ENCODE data around the gene IL12A.

IL12A gene

GRCh38 chr3:160038862-160039562 lies 50.4 kb downstream of the IL12A start:
- H2BK12ac ChIP-seq (ENCODE audit: low read length): no peak overlapping the region
- no peak overlapping the region for H3K4ac ChIP-seq (ENCODE audit: low read depth, low read length)
- no peaks in the 10 kb centered on the region for H3K79me1 ChIP-seq (ENCODE audit: low read length)
- no peak overlapping the region for H4K91ac ChIP-seq (ENCODE audit: low read depth, low read length)
- no peaks in the 10 kb centered on the region for H3K36me3 ChIP-seq (ENCODE audit: control insufficient read depth in 1 of 2, insufficient read depth in 2 of 2, low read length in 2 of 2)
- H3K4me2 ChIP-seq (ENCODE audit: low read length): peak overlapping the region; percentile 51
- no peak for DNase-seq
- no CpG with 5 or more reads among the region's 36 CpGs for WGBS (ENCODE audit: extremely low coverage, insufficient coverage, insufficient read length)
- H3K27me3 ChIP-seq (ENCODE audit: insufficient read depth, low read length): peaks cover 7% of the 10 kb centered on the region
- H3K9ac ChIP-seq (ENCODE audit: low read length): no peak overlapping the region
- H3K4me3 ChIP-seq (ENCODE audit: low read depth, low read length): no peak overlapping the region
- no peak overlapping the region for H4K8ac ChIP-seq (ENCODE audit: low read depth, low read length)
- no peak overlapping the region for H3K27ac ChIP-seq (ENCODE audit: low read depth, low read length)
- no peak overlapping the region for H2AK5ac ChIP-seq (ENCODE audit: low read length)
- H3K23ac ChIP-seq (ENCODE audit: low read length): no peak overlapping the region
- peaks cover 4% of the 10 kb centered on the region for H3K9me3 ChIP-seq (ENCODE audit: insufficient read depth, low read depth, low read length)
- peaks cover 2 to 5% of the 10 kb centered on the region in 2 experiments for H3K4me1 ChIP-seq (ENCODE audit: control insufficient read depth in 1 of 2, insufficient read depth in 2 of 2, low read length in 2 of 2)
- H3K79me2 ChIP-seq (ENCODE audit: control insufficient read depth, insufficient read depth, low read length, poor library complexity): no peaks in the 10 kb centered on the region
- H3K18ac ChIP-seq (ENCODE audit: low read length): no peak overlapping the region
- no peak overlapping the region for H4K12ac ChIP-seq (ENCODE audit: low read depth, low read length)
- no peak overlapping the region for H2BK5ac ChIP-seq (ENCODE audit: low read depth, low read length, poor library complexity)
- H2BK120ac ChIP-seq (ENCODE audit: insufficient read depth, low read length, poor library complexity): no peak overlapping the region
- H3K14ac ChIP-seq (ENCODE audit: low read length): no peak overlapping the region
- H2AFZ ChIP-seq (ENCODE audit: insufficient read depth, low read length, poor library complexity): peak overlapping the region; percentile 50

- no peak overlapping the region for H3K18ac ChIP-seq (ENCODE audit: low read length)
- H3K79me2 ChIP-seq (ENCODE audit: control insufficient read depth, insufficient read depth, low read length, poor library complexity): no peaks in the 10 kb centered on the region
- no peak overlapping the region for H2BK5ac ChIP-seq (ENCODE audit: low read depth, low read length, poor library complexity)
- DNase-seq: no peak
- H3K4me3 ChIP-seq (ENCODE audit: low read depth, low read length): no peak overlapping the region
- peaks cover 4% of the 10 kb centered on the region for H3K9me3 ChIP-seq (ENCODE audit: insufficient read depth, low read depth, low read length)
- no peak overlapping the region for H2BK120ac ChIP-seq (ENCODE audit: insufficient read depth, low read length, poor library complexity)
- H3K4me2 ChIP-seq (ENCODE audit: low read length): no peak overlapping the region
- H4K8ac ChIP-seq (ENCODE audit: low read depth, low read length): no peak overlapping the region
- H3K23ac ChIP-seq (ENCODE audit: low read length): no peak overlapping the region
- WGBS (ENCODE audit: extremely low coverage, insufficient coverage, insufficient read length): no CpG with 5 or more reads among the region's 3 CpGs
- no peak overlapping the region for H3K9ac ChIP-seq (ENCODE audit: low read length)
- H4K12ac ChIP-seq (ENCODE audit: low read depth, low read length): no peak overlapping the region
- H3K14ac ChIP-seq (ENCODE audit: low read length): no peak overlapping the region
- no peaks in the 10 kb centered on the region for H3K36me3 ChIP-seq (ENCODE audit: control insufficient read depth in 1 of 2, insufficient read depth in 2 of 2, low read length in 2 of 2)
- peaks cover 2 to 5% of the 10 kb centered on the region in 2 experiments for H3K4me1 ChIP-seq (ENCODE audit: control insufficient read depth in 1 of 2, insufficient read depth in 2 of 2, low read length in 2 of 2)
- H3K27ac ChIP-seq (ENCODE audit: low read depth, low read length): no peak overlapping the region
- no peak overlapping the region for H2AFZ ChIP-seq (ENCODE audit: insufficient read depth, low read length, poor library complexity)
- peaks cover 7% of the 10 kb centered on the region for H3K27me3 ChIP-seq (ENCODE audit: insufficient read depth, low read length)
- H3K4ac ChIP-seq (ENCODE audit: low read depth, low read length): no peak overlapping the region
- H4K91ac ChIP-seq (ENCODE audit: low read depth, low read length): no peak overlapping the region
- H2AK5ac ChIP-seq (ENCODE audit: low read length): no peak overlapping the region
- H2BK12ac ChIP-seq (ENCODE audit: low read length): no peak overlapping the region
- H3K79me1 ChIP-seq (ENCODE audit: low read length): no peaks in the 10 kb centered on the region
These were observed 51.5 kb downstream of the IL12A start for GRCh38 chr3:160040181-160040580.

- H3K27ac ChIP-seq (ENCODE audit: low read depth, low read length): no peak overlapping the region
- H2AK5ac ChIP-seq (ENCODE audit: low read length): no peak overlapping the region
- no peak overlapping the region for H3K18ac ChIP-seq (ENCODE audit: low read length)
- no peak overlapping the region for H2AFZ ChIP-seq (ENCODE audit: insufficient read depth, low read length, poor library complexity)
- no peak for DNase-seq
- H3K4me2 ChIP-seq (ENCODE audit: low read length): no peak overlapping the region
- no peak overlapping the region for H3K14ac ChIP-seq (ENCODE audit: low read length)
- H3K4ac ChIP-seq (ENCODE audit: low read depth, low read length): no peak overlapping the region
- peaks cover 7% of the 10 kb centered on the region for H3K27me3 ChIP-seq (ENCODE audit: insufficient read depth, low read length)
- H3K79me1 ChIP-seq (ENCODE audit: low read length): no peaks in the 10 kb centered on the region
- no peak overlapping the region for H2BK120ac ChIP-seq (ENCODE audit: insufficient read depth, low read length, poor library complexity)
- H4K8ac ChIP-seq (ENCODE audit: low read depth, low read length): no peak overlapping the region
- no CpG with 5 or more reads among the region's 1 CpG for WGBS (ENCODE audit: extremely low coverage, insufficient coverage, insufficient read length)
- H4K91ac ChIP-seq (ENCODE audit: low read depth, low read length): no peak overlapping the region
- no peaks in the 10 kb centered on the region for H3K36me3 ChIP-seq (ENCODE audit: control insufficient read depth in 1 of 2, insufficient read depth in 2 of 2, low read length in 2 of 2)
- peaks cover 4% of the 10 kb centered on the region for H3K9me3 ChIP-seq (ENCODE audit: insufficient read depth, low read depth, low read length)
- no peak overlapping the region for H3K23ac ChIP-seq (ENCODE audit: low read length)
- no peaks in the 10 kb centered on the region for H3K79me2 ChIP-seq (ENCODE audit: control insufficient read depth, insufficient read depth, low read length, poor library complexity)
- peaks cover 2 to 5% of the 10 kb centered on the region in 2 experiments for H3K4me1 ChIP-seq (ENCODE audit: control insufficient read depth in 1 of 2, insufficient read depth in 2 of 2, low read length in 2 of 2)
- H3K9ac ChIP-seq (ENCODE audit: low read length): no peak overlapping the region
- no peak overlapping the region for H2BK5ac ChIP-seq (ENCODE audit: low read depth, low read length, poor library complexity)
- no peak overlapping the region for H3K4me3 ChIP-seq (ENCODE audit: low read depth, low read length)
- no peak overlapping the region for H4K12ac ChIP-seq (ENCODE audit: low read depth, low read length)
- H2BK12ac ChIP-seq (ENCODE audit: low read length): no peak overlapping the region
These were observed 52.8 kb downstream of the IL12A start for GRCh38 chr3:160041465-160041864.

GRCh38 chr3:160044121-160044520 lies 55.5 kb downstream of the IL12A start:
- no peaks in the 10 kb centered on the region for H3K79me1 ChIP-seq (ENCODE audit: low read length)
- H3K4me3 ChIP-seq (ENCODE audit: low read depth, low read length): no peak overlapping the region
- H3K27ac ChIP-seq (ENCODE audit: low read depth, low read length): no peak overlapping the region
- no peak overlapping the region for H4K91ac ChIP-seq (ENCODE audit: low read depth, low read length)
- H3K9me3 ChIP-seq (ENCODE audit: insufficient read depth, low read depth, low read length): peaks cover 4% of the 10 kb centered on the region
- no peak overlapping the region for H4K8ac ChIP-seq (ENCODE audit: low read depth, low read length)
- no peak overlapping the region for H2AFZ ChIP-seq (ENCODE audit: insufficient read depth, low read length, poor library complexity)
- H3K4ac ChIP-seq (ENCODE audit: low read depth, low read length): no peak overlapping the region
- no peak for DNase-seq
- no peak overlapping the region for H3K4me2 ChIP-seq (ENCODE audit: low read length)
- no peak overlapping the region for H3K14ac ChIP-seq (ENCODE audit: low read length)
- H3K23ac ChIP-seq (ENCODE audit: low read length): no peak overlapping the region
- H3K79me2 ChIP-seq (ENCODE audit: control insufficient read depth, insufficient read depth, low read length, poor library complexity): no peaks in the 10 kb centered on the region
- no peak overlapping the region for H3K18ac ChIP-seq (ENCODE audit: low read length)
- no peak overlapping the region for H2BK120ac ChIP-seq (ENCODE audit: insufficient read depth, low read length, poor library complexity)
- H3K27me3 ChIP-seq (ENCODE audit: insufficient read depth, low read length): no peaks in the 10 kb centered on the region
- no peak overlapping the region for H3K9ac ChIP-seq (ENCODE audit: low read length)
- no peak overlapping the region for H4K12ac ChIP-seq (ENCODE audit: low read depth, low read length)
- no CpG with 5 or more reads among the region's 1 CpG for WGBS (ENCODE audit: extremely low coverage, insufficient coverage, insufficient read length)
- H2BK12ac ChIP-seq (ENCODE audit: low read length): no peak overlapping the region
- no peak overlapping the region for H2BK5ac ChIP-seq (ENCODE audit: low read depth, low read length, poor library complexity)
- H3K4me1 ChIP-seq (ENCODE audit: control insufficient read depth in 1 of 2, insufficient read depth in 2 of 2, low read length in 2 of 2): peaks cover 0 to under 1% of the 10 kb centered on the region in 2 experiments
- no peaks in the 10 kb centered on the region for H3K36me3 ChIP-seq (ENCODE audit: control insufficient read depth in 1 of 2, insufficient read depth in 2 of 2, low read length in 2 of 2)
- H2AK5ac ChIP-seq (ENCODE audit: low read length): no peak overlapping the region

Data from trophoblast cell (in vitro differentiated cells and primary cell).